Skeletal muscle satellite cell (primary cell): ENCODE measurements around the gene C16orf96.

Source experiments
- H3K27me3 ChIP-seq: 2 replicates; pipeline ENCODE4 v1.7.0; 2013; ENCODE audit warnings: low read length; ENCODE audit not compliant: control insufficient read depth, insufficient read depth
- H3K36me3 ChIP-seq: 2 replicates; pipeline ENCODE4 v1.7.0; 2013; ENCODE audit warnings: mild to moderate bottlenecking, control low read depth, low read length; ENCODE audit not compliant: insufficient read depth
- H3K4me1 ChIP-seq: 2 replicates; pipeline ENCODE4 v1.7.0; 2013; ENCODE audit warnings: low read length; ENCODE audit not compliant: control insufficient read depth, insufficient read depth
- H3K4me2 ChIP-seq: 2 replicates; pipeline ENCODE4 v1.7.0; 2013; ENCODE audit warnings: mild to moderate bottlenecking, low read length
- H3K4me3 ChIP-seq: 2 replicates; pipeline ENCODE4 v1.7.0; 2013; ENCODE audit warnings: low read length
- H3K9ac ChIP-seq: 2 replicates; pipeline ENCODE4 v1.7.0; 2013; ENCODE audit warnings: mild to moderate bottlenecking, low read depth, low read length, moderate library complexity
- H3K9me3 ChIP-seq: replicated peaks from 2 replicates; pipeline ENCODE4 v1.7.0; 2013; ENCODE audit warnings: mild to moderate bottlenecking, control low read depth, low read length

C16orf96 gene

GRCh38 chr16:4591706-4592470 lies 35.7 kb downstream of the C16orf96 start:
- no peak overlapping the region for H3K4me3 ChIP-seq
- no peaks in the 10 kb centered on the region for H3K36me3 ChIP-seq
- H3K27me3 ChIP-seq, result peaks cover 13% of the 10 kb centered on the region
- H3K9ac ChIP-seq, result no peak overlapping the region
- H3K4me2 ChIP-seq, result no peak overlapping the region
- H3K4me1 ChIP-seq, result no peaks in the 10 kb centered on the region
- H3K9me3 ChIP-seq, result peaks cover 9% of the 10 kb centered on the region

DNA sequence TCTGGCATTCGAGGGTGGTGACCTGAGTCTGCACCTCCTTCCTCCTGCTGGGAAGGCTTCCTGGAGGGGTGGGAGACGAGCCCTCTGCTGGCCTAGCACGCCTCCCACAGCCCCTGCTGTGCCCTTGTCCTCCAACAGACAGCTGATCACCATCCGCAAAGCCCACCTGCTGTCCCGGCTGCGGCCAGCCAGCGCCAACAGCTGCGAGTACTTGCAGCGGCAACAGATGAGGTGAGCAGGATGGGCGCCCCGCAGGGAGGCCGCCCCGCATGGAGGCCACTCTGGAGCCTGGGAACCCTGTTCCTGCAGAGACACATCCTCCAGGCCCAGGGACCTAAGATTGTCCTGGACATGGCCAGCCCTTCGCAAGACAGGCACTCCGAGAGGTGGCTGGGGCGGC lies 36.9 kb downstream of the C16orf96 start:
- Histone ChIP-seq H3K4me3 (no peak overlapping the region), H3K9ac (no peak overlapping the region), H3K27me3 (peaks cover 21% of the 10 kb centered on the region)

DNA sequence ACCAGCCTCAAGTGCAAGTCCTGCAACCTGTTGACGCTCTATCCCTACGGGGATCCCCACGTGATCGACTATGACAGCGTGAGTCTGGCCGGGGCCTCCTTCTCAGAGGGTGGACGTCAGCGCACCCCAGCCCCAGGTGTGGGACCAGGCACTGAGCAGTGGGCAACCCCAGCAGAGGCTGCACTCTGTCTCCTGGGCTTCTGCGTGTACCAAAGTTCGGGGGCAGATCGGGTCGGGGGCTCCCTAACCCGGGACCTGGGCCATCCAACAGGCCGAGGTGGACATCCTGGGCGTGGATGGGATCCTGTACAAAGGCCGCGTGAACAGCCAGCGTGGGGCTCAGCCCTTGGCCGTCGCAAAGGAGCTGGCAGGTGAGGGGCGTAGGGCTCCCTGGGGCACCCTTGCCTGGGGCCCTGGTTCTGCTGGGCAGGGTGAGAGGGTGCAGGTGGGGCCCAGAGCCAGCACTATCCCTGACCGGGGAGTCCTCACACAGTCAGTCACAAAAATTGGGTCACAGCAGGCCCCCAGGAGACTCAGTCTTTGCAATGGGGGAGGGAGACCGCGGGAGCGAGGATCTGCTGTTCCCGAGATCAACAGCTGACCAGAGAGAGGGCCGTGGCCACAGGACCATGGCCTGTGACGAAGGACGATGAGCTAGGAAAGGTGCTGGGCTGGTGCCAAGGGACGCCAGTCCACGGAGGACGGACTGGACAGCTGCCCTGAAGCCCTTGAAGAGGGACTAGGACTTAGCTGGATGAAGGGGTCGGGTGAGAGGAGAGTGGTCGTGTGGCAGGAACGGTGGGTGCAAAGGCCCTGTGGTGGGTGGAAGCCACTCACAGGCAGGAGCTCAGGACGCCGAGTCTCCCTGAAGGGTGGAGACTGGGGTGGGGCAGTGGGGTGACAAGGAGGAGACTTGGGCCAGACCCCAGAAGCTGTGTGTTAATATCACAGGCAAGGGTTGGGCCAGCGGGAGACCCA lies 38.6 kb downstream of the C16orf96 start:
- Histone ChIP-seq H3K9me3 (no peaks in the 10 kb centered on the region), H3K4me3 (no peak overlapping the region), H3K4me1 (no peaks in the 10 kb centered on the region), H3K27me3 (peaks cover 21% of the 10 kb centered on the region), H3K36me3 (no peaks in the 10 kb centered on the region), H3K4me2 (no peak overlapping the region), H3K9ac (no peak overlapping the region)

More for the DNA sequence above, 36.9 kb downstream of the C16orf96 start:
- H3K36me3 ChIP-seq, result no peaks in the 10 kb centered on the region
- H3K4me1 ChIP-seq, result no peaks in the 10 kb centered on the region
- peaks cover 7% of the 10 kb centered on the region for H3K9me3 ChIP-seq
- no peak overlapping the region for H3K4me2 ChIP-seq

- H3K4me1 ChIP-seq, result no peaks in the 10 kb centered on the region
- no peak overlapping the region for H3K9ac ChIP-seq
- no peaks in the 10 kb centered on the region for H3K36me3 ChIP-seq
- H3K4me2 ChIP-seq, result no peak overlapping the region
- peaks cover 29% of the 10 kb centered on the region for H3K27me3 ChIP-seq
- H3K9me3 ChIP-seq, result no peaks in the 10 kb centered on the region
- H3K4me3 ChIP-seq, result no peak overlapping the region
Measured at GRCh38 chr16:4597174-4597573, 41.0 kb downstream of the C16orf96 start.

DNA sequence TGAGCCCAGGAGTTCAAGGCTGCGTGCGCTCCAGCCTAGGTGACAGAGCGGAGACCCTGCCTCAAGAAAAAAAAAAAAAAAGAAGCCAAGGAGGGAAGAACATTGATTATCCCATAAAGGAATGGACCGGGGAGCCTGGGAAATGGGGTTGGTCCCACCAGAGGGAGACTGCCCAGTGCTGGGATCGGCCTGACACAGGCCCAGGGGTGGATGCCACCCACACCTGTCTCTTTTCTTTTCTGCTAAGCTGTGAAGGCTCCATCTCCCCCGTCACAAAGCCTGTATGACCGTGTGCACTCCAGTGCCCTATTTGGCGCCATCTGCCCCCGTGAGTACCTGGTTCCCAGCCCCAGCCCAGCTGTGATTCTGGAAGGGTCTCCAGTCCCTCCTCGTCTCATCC lies 42.9 kb downstream of the C16orf96 start:
- Histone ChIP-seq H3K9me3 (no peaks in the 10 kb centered on the region), H3K36me3 (no peaks in the 10 kb centered on the region), H3K27me3 (peaks cover 33% of the 10 kb centered on the region)

GRCh38 chr16:4599545-4599944 lies 43.4 kb downstream of the C16orf96 start:
- Histone ChIP-seq H3K9ac (no peak overlapping the region), H3K4me2 (no peak overlapping the region), H3K9me3 (no peaks in the 10 kb centered on the region), H3K27me3 (peaks cover 33% of the 10 kb centered on the region), H3K4me3 (no peak overlapping the region), H3K4me1 (no peaks in the 10 kb centered on the region), H3K36me3 (no peaks in the 10 kb centered on the region)

More for the DNA sequence above, 42.9 kb downstream of the C16orf96 start:
- H3K9ac ChIP-seq, result no peak overlapping the region
- no peak overlapping the region for H3K4me2 ChIP-seq
- no peaks in the 10 kb centered on the region for H3K4me1 ChIP-seq
- H3K4me3 ChIP-seq, result no peak overlapping the region

- Histone ChIP-seq H3K4me2 (no peak overlapping the region), H3K27me3 (peaks cover 33% of the 10 kb centered on the region), H3K36me3 (no peaks in the 10 kb centered on the region), H3K9me3 (no peaks in the 10 kb centered on the region), H3K9ac (no peak overlapping the region), H3K4me1 (no peaks in the 10 kb centered on the region), H3K4me3 (no peak overlapping the region)
Measured at GRCh38 chr16:4601036-4601863, 45.1 kb downstream of the C16orf96 start.

DNA sequence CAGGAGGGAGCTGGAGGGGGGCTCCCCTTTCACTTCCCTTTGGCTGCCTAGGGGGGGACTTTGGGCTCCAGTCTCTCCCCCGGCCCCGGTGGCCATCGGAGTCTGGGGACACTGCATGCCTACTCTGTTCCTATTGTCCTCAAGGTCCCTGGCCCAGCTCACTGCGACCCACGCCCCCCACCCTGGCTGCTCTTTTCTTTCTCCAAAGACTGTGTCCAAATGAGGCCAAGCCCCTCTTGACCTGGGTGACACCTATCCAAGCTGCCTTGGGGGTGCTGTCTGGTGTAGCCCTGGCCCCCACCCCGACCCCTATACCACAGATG lies 45.7 kb downstream of the C16orf96 start:
- no peak overlapping the region for H3K9ac ChIP-seq
- H3K4me3 ChIP-seq, result no peak overlapping the region
- peaks cover 29% of the 10 kb centered on the region for H3K27me3 ChIP-seq
- H3K4me2 ChIP-seq, result no peak overlapping the region
- H3K36me3 ChIP-seq, result no peaks in the 10 kb centered on the region
- H3K9me3 ChIP-seq, result no peaks in the 10 kb centered on the region
- H3K4me1 ChIP-seq, result no peaks in the 10 kb centered on the region

DNA sequence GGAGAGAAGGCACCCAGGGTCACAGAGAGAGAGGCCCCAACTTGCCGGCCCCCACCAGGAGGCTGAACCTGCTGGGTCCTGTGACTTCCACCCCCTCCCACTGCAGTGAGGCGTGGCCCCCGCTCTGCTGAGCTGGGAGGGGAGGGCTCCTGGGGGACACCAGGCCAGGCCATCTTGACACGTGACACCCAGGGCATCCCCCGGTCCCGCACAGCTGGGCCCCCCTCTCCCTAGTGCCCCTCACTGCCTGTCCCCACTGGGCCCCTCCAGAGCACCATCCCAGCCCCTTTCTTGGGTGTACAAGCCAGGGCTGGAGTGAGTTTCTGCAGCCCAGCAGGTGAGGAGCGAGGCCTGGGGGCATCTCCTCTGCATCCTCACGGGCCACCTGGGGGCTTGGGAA lies 46.2 kb downstream of the C16orf96 start:
- H3K4me2 ChIP-seq, result no peak overlapping the region
- H3K4me3 ChIP-seq, result no peak overlapping the region
- H3K9ac ChIP-seq, result no peak overlapping the region
- peaks cover 24% of the 10 kb centered on the region for H3K27me3 ChIP-seq
- no peaks in the 10 kb centered on the region for H3K9me3 ChIP-seq
- H3K36me3 ChIP-seq, result peaks cover under 1% of the 10 kb centered on the region
- H3K4me1 ChIP-seq, result no peaks in the 10 kb centered on the region

DNA sequence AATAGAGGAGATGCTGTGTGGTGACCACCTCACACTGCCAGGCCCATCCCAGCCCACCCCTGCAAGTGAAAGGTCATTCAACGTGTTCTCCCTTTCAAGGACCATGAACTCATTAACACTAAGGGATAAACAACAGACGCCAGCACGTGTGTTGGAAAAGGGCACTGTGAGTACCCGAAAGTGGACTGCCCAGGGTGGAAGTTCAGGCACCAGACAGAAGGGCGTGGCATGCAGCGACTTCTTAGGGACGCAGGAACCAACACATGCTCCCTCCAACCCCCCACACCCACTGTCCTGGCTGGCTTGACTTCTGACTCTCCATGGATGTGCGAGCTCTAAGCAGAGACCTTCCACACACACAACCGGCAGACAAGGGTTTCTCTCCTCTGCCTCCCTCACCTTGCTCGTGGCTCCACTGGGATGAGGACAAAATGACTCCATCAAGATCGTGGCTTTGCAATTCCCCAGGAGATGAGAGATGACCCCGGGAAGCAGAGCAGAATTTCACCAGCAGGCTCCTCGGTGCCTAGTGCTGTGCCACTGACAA lies 47.6 kb downstream of the C16orf96 start:
- peaks cover 13% of the 10 kb centered on the region for H3K27me3 ChIP-seq
- no peak overlapping the region for H3K9ac ChIP-seq
- peaks cover 15% of the 10 kb centered on the region for H3K36me3 ChIP-seq
- no peaks in the 10 kb centered on the region for H3K4me1 ChIP-seq
- H3K9me3 ChIP-seq, result no peaks in the 10 kb centered on the region
- no peak overlapping the region for H3K4me2 ChIP-seq
- no peak overlapping the region for H3K4me3 ChIP-seq

DNA sequence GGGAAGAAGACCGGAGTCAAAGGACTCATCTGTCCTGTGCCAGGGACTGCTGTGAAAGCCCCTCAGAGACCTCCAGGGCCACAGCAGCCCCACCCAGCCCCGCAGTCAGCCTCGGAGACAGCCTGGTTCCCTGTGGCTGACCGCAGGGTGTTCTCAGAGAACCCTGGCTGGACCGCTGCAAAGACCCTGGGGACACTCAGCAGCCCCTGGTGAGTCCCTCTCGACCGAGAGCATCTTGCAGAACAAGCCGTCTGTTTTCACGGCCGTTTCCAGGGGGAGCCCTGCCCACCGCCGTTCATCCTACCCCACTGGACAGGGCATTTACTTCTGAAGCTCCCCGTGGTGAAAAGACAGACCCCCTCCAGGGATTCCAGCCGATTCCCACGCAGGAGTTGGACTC lies 48.3 kb downstream of the C16orf96 start:
- no peak overlapping the region for H3K9ac ChIP-seq
- H3K4me2 ChIP-seq, result no peak overlapping the region
- H3K4me3 ChIP-seq, result no peak overlapping the region
- H3K4me1 ChIP-seq, result no peaks in the 10 kb centered on the region
- peaks cover 11% of the 10 kb centered on the region for H3K27me3 ChIP-seq
- no peaks in the 10 kb centered on the region for H3K9me3 ChIP-seq
- peaks cover 15% of the 10 kb centered on the region for H3K36me3 ChIP-seq
